Heart left ventricle (tissue), 13 donors: ENCODE results near the gene CD9.
"Not testable (repeated sequence)": the region's sequence is repeated elsewhere in the genome, so short reads cannot be mapped to it uniquely, and the experiment has no call there.

Experiments used
- POLR2A ChIP-seq, 2 donors: fragments of 450-650 bp; IDR thresholded peaks; one replicate each; pipeline ENCODE4 v1.6.1; 2017; ENCODE audit warnings: antibody characterized with exemption in 2 of 2, mild to moderate bottlenecking in 2 of 2, moderate library complexity in 2 of 2
- TF ChIP-seq, protein P1 (sequence below), 12 donors: fragments of 200-600 bp; sonication (generic) in 4 of 12; IDR thresholded peaks; one replicate each; pipeline versions ENCODE4 v1.5.0 to v1.8.0; 2018 to 2022; ENCODE audit warnings: antibody characterized with exemption in 12 of 12, mild to moderate bottlenecking in 5 of 12
- donor health status: ischemic (EF 13 %, LVEDD 7.1; RV severe dilation, severe dysfunction).
- donor health status: DM: no; HTN: yes; CAD: no.
- donor health status: DM: no; HTN: no; CAD: no.
- donor health status: ischemic (EF 25% LVEDD 6.9; RV normal size, moderate dysfunction).
- donor health status: ischemic (EF 25% LVEDD 5.7; RV mildly dilated, moderate dysfunction).
- donor health status: ischemic (EF 35%, LVEDD 5.7; RV mildly dilated, moderate dysfunction).
- donor health status: nonischemic (EF 11% LVEDD 7.7; RV severe dilation, severe dysfunction).
- donor health status: DM: yes; HTN: yes; CAD: no.
- donor health status: PGD.
- donor health status: ischemic (EF 29% LVEDD 5.4; RV normal size, mild dysfunction).
- donor health status: nonischemic (EF 23%, LVEDD 6.1; RV moderate dilation, normal function).

GRCh38 chr12:6209428-6209827 lies 9.2 kb downstream of the CD9 start:
- TF ChIP-seq, protein P1, sequence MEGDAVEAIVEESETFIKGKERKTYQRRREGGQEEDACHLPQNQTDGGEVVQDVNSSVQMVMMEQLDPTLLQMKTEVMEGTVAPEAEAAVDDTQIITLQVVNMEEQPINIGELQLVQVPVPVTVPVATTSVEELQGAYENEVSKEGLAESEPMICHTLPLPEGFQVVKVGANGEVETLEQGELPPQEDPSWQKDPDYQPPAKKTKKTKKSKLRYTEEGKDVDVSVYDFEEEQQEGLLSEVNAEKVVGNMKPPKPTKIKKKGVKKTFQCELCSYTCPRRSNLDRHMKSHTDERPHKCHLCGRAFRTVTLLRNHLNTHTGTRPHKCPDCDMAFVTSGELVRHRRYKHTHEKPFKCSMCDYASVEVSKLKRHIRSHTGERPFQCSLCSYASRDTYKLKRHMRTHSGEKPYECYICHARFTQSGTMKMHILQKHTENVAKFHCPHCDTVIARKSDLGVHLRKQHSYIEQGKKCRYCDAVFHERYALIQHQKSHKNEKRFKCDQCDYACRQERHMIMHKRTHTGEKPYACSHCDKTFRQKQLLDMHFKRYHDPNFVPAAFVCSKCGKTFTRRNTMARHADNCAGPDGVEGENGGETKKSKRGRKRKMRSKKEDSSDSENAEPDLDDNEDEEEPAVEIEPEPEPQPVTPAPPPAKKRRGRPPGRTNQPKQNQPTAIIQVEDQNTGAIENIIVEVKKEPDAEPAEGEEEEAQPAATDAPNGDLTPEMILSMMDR (IDR thresholded peaks at IDR 0.05) = not testable (repeated sequence)
- TF ChIP-seq POLR2A (IDR thresholded peaks at IDR 0.05) = not testable (repeated sequence)
